GM10266 (cell line): ENCODE data around the gene SPEG.
A peak's percentile ranks its signal among the peaks of the same experiment; 100 is the strongest.

Experiments
- DNase-seq: peaks from one replicate; pipeline ENCODE4 v3.0.0; 2012; ENCODE audit errors: extremely low spot score
- TF ChIP-seq, protein P1 (sequence below): IDR thresholded peaks from 2 replicates; pipeline ENCODE4 v1.5.1; 2012; ENCODE audit warnings: mild to moderate bottlenecking, low read depth; ENCODE audit not compliant: control insufficient read depth, insufficient read depth; ENCODE audit errors: missing control alignments

The SPEG gene

DNA sequence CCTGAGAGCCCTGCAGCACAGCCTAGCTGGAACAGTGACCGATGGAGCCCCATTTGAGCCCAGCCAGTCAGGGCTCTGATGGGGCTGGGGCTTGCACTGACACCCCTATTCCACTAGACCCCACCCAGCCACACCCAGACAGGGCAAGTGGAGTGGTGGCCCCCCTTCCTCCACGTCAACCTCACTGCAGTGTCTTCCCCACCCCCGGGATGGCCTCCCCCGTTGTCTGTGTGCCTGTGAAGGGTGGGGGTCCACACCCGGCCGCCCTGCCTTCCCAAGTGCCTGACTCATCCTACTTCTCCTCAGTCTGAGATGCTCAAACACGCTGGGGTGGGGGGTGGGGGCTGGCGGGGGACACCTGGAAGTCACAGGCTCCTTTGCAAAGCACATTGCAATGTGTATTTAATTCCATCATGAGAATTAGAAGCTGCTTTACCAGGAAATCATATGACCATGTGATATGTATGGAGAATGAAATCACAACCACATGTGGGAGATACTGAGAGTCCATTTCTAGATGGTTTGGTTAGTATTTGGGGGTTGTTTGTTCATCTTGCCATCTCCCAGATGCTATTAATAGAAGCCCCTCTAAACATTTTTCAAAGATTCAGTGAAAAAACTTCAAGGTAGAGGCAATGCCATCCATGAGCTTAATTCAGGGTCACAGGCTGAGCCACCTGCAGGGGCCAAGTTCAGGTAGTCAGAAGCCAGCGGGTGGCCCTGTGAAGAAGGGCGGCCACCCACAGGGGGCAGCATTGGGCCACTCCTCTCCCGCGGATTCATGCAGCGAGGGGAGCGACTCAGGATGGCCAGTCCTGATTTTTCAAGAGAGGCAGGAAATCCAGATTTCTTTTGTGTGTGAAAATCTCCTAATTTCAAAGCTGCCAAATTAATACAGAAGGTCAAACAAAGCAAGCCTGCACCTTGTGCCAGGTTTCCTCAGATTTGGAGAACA is 41.3 kb downstream of the SPEG start:
- DNase-seq: peak; percentile 77
- TF ChIP-seq, protein P1, sequence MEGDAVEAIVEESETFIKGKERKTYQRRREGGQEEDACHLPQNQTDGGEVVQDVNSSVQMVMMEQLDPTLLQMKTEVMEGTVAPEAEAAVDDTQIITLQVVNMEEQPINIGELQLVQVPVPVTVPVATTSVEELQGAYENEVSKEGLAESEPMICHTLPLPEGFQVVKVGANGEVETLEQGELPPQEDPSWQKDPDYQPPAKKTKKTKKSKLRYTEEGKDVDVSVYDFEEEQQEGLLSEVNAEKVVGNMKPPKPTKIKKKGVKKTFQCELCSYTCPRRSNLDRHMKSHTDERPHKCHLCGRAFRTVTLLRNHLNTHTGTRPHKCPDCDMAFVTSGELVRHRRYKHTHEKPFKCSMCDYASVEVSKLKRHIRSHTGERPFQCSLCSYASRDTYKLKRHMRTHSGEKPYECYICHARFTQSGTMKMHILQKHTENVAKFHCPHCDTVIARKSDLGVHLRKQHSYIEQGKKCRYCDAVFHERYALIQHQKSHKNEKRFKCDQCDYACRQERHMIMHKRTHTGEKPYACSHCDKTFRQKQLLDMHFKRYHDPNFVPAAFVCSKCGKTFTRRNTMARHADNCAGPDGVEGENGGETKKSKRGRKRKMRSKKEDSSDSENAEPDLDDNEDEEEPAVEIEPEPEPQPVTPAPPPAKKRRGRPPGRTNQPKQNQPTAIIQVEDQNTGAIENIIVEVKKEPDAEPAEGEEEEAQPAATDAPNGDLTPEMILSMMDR: peak; percentile 81

DNA sequence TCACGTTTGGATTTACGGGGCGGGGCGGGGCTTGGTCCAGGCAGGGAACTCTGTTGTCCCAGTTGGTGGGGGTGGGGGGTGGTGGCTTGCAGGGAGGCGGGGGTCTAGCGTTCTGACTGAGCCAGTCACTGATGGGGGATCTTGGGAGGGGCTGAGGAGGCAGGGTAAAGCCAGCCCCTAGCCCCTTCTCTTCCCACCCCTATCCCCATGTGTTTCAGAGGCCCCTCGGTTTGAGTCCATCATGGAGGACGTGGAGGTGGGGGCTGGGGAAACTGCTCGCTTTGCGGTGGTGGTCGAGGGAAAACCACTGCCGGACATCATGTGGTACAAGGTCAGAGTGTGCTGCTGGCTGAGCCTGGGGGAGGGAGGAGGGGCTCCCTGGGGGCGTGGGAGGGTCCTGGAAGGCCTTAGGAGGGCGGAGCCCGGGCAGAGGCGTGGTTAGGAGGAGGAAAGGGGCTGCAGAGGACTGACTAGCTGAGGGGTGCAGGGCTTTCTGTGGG is 42.1 kb downstream of the SPEG start:
- no peak for DNase-seq
- TF ChIP-seq, protein P1: no peak

GRCh38 chr2:219477179-219477578 is 42.5 kb downstream of the SPEG start:
- TF ChIP-seq, protein P1: no peak

GRCh38 chr2:219477815-219478214 is 43.2 kb downstream of the SPEG start:
- TF ChIP-seq, protein P1: no peak
- DNase-seq: no peak

More at GRCh38 chr2:219477179-219477578, 42.5 kb downstream of the SPEG start:
- no peak for DNase-seq

DNA sequence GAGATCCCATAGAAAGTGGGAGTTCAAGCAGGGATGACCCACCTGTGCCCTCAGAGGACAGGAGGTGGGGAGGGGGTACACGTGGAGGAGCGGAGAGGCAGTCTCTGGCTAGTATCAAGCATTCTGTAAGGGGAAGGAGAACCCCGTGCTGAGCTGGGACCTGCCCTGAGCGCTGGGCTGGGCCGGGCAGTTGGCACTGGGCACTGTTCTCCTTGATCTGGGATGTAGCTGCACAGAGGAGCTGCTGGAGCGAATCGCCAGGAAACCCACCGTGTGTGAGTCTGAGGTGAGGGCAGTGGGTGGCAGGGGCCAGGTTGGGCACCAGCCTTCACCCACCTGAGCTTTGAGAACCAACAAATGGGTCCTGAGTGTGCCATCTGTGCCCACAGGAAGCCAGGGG is 44.3 kb downstream of the SPEG start:
- TF ChIP-seq, protein P1: no peak
- no peak for DNase-seq

DNA sequence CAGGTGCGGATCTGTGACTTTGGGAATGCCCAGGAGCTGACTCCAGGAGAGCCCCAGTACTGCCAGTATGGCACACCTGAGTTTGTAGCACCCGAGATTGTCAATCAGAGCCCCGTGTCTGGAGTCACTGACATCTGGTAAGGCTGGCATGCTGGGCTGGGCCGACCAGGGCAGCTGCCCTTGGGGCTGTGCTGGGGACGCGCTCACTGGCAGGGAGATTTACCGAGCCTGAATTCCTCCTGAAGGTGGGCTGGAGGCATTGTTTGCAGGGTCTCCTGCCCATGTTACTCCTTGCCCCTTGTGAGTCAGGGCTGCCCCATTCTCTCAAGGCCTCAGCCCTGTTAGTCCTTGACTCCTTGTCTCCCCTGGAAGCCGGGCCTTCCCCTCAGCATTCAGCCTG is 45.4 kb downstream of the SPEG start:
- DNase-seq: no peak
- TF ChIP-seq, protein P1: no peak
